HG03064 (cell line): Measurements from ENCODE around the gene BMF.

Source experiments
- ATAC-seq: cut with Tn5 transposase; IDR thresholded peaks from one replicate; pipeline ENCODE4 v1.9.1; 2021; ENCODE audit warnings: low read depth; ENCODE audit not compliant: unreplicated experiment

The BMF gene

DNA sequence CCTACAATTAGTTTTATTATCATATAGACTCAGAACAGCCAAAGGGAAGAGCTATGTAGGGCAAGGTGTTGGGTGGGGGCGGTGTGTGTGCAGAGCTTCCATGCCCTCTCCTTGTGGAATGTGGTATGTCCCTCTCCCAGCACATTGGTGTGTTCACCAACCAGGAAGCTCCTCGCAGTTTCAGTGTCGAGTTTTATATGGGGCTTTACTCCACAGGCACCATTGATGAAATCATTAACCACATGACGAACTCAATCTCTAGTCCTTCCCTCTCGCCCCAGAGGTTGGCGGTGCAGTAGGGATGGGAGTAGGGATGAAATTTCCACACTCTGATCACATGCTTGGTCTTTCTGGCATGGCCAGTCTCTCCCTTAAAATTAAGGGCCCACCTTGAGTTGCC is 56.1 kb downstream of the BMF start:
- no peak for ATAC-seq

DNA sequence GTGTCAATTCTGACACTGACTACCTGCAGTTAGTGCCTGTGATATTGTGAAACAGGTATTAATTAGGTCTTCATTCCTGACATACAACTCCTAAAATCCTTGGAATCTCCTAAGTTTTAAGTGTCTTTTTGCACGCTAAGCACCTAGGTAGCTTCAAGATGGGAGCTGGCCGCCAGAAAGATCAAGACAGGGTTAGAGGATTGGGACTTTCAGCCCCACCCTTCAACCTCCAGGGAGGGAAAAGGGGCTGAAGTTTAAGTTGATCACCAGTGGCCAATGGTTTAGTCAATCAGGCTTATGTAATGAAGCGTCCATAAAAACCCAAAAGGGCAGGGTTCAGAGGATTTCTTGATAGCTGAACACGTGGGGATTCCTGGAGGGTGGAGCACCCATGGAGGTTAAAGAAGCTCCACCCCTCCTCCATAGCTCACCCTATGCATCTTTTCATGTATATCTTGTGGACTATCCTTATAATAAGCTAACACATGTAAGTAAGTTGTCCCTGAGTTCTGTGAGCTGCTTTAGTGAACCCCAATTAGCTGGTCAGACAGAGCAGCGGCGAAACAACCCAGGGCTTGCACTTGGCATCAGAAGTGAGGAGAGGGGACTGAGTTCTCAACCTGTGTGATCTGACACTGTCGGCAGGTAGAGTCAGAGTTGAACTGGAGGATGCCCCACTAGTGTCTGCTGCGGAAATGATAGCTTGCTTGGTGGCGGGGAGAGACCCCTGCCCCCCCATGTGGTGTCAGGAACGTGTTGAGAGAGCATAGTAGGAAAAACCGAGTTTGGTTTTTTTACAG is 56.9 kb downstream of the BMF start:
- no peak for ATAC-seq

DNA sequence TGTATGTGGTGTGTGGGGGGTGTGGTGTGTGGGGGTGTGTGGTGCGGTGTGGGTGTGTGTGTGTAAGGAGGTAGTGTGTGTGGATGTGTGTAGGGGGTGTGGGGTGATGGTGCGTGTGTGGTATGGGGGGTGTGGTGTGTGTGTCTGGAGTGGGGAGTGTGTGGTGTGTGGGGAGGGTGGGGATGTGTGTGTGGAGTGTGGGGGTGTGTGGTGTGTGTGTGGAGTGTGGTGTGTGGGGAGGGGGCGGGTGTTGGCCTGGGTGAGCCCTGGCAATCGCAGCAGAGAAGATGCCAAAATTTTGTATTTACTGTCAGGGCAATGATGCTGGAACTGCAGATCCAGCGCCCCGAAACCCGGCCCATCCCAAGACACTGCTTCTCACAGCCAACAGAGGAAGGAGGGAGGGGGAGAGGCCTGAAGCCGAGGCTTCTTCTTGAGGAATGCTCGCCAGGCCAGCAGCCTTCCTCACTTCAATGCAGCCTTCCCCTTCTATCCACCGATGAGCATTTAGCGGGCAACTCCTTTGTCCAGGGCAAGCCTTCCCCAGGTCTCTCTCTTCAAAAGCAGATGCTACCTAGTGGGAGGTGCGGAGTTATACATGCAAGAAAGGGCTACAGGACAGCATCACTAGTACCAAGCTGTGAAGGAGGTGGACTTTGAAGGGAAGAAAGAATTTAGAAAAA is 57.8 kb downstream of the BMF start:
- no peak for ATAC-seq

DNA sequence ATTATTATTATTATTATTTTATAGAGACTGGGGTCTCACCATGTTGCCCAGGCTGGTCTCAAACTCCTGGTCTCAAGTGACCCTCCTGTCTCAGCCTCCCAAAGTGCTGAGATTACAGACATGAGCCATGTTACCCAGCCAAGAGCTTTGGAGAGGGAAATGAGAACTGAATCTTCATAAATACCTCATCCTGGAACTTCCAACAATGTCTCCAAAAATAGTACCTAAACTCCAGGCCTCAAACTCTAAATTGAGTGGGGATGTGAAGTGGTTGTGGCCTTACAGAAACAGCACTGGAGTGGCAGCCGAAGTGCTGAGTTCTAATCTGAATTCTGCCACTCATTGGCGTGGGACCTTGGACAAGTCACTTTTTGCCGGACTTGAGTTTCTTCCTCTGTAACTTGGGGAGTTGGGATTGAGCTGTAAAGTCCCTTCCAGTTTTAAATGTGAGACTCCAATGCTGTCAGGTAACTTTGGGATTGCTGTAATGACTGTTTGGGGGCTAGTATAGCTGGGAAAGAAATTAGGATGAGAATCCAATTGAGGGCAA is 59.7 kb downstream of the BMF start:
- no peak for ATAC-seq

DNA sequence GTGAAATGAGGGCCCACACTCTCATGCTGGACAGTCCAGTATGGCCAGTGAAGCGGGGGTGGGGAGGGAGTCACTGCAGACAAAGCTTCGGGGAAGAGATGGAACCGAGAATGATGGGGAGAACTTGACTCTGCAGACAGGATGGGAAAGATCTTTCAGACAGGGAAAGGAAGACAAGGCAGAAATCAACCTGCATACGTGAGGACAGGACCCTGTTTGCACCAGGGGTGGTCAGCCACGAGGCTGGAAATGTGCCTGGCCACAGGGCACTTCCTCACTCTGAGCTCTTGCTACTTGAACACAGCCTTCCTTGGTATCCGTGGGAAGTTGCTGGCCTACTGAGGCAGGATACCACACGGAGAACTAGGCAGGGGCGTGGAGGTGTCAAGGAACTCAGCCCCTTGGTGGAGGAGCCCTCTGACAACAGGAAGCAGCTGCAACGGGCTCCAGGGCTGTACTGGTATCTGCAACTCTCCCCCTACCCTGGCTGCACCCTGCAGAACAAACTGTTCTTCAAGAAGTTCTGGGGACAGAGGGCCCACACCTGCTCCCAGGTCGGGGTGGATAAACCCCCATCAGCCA is 60.4 kb downstream of the BMF start:
- ATAC-seq: no peak

DNA sequence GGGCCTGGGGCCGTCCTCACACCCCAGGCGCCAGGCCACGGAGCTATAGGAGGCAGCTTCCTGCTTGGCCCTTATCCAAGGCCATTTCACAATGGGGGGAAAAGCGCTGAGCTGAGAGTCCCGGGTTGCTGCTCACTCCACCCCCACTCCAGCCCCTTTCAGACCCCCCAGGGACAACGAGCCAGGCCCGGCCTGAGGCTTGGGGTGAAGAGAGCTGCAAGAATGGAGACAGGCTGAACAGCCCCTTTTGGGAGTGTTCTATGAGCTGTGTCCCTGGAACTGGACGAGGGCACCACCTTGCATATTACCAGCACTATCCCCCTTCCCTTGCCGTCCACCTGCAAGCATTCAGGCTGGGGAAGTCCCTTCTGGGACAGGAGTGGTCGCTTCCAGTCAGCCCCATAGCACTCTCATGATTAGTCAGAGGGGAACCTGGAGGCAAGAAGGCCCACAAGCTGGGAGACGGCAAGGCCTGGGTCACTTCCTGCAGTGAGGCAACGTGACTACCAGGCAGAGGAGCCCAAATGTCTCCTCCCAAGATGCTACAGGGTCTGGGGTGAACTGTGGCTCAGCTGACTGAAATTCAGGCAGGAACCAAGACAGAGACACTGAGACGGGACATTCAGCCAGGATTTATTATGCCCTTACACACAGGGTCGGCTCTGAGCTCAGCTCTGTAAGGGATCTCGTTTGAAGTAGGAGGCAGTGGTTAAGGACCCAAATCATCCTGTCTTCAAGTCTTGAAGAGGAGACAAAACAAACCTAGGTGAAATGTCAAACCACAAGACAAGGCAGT is 61.1 kb downstream of the BMF start:
- no peak for ATAC-seq

DNA sequence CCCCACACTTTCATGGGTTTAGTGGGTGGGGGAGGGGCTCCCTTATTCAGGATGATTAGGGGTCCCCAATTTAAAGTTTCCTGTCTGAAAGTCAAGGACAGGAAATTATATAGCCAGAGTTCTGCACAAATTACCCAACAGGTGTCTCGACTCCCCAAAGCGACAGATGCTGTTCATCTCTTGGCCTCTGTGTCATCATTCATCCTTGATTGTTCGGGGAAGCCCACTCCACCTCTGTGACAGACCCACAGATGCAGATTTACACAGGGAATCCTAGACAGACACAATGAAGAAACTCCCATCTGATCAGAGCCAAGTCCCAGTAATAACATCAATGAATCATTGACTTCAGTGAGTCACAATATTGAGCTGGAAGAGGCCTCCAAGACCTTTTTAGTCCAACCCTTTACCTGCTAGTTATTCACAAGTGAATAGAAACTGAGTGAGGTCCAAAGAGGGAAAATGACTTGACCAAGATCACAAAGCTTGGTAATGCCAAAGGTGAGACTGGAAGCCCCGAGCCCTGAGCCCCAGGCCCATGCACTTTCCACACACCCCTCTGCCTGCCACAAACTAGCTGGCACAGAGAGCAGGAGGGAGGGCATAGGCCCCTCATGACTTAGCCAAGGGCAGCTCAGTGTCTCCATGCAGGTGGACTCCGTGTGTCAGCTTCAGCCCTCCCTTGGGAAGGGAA is 61.8 kb downstream of the BMF start:
- ATAC-seq: no peak

DNA sequence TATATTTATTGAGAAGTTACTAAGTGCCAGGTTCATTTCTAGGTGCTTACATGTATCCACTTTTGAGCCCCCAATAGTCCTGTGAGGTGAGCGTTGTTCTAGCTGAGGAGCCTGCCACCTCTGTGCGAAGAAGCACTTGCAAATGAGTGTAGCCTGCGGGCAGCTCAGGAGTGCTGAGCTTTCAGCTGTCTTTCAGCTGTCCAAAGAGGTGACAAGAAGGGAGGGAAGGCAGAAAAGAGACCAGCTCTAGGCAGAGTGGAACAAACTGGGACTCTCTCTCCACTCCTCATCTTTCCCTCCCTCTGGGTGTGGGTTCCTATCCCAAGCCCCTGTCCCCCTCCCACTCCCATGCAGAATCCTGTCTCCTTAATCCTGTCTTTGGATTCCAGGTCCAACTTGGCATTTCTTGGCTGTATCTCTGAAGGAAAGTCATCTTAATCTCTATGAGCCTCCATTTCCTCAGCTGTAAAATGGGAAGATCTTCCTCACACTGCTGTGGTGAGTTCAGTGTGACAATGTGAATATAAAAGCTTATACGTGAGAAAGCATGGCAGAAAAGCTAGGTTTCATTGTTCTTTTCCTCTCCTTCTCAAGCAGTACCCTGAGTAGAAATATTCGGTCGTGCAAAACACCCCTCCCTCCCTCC is 63.0 kb downstream of the BMF start:
- ATAC-seq: no peak

DNA sequence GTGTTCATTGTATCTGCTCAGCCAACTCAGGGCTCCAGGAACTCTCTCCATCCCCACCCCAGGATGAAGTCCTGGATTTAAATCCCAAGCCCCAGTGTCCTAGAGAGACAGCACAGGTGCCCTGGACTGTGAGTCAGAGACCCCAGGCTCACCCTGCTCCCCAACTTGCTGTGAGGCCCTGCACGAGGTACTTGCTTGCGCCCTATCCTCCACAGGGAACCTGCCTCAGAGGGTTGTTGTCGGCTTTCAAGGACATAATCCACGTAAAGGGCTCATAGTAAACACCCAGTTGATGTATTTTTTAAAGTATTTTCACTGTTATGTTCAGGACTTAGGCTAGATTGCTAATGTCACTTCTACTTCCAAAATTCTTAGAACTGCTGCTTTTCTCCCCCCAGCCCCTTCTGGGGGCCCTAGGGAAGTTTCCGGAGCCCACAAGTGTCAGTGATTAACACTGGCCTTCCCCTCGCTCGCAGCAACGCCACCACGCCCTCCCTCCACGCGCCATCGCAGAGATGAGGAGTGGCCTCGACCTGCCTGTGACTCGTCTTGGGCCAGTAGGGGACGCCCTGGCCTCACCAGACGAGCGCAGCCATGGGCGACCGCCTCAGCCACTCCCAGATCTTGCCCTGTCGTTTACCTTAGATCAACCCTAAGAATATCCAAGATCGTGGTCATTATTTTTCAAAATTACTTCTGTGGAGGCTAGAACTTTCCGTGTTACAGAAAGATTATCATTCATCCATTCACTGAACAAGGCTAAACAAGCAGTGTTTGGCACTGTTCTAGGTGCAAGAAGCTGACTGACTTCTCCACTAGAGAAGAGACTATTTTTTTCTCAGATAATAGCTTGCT is 63.7 kb downstream of the BMF start:
- peak; percentile 71 for ATAC-seq

DNA sequence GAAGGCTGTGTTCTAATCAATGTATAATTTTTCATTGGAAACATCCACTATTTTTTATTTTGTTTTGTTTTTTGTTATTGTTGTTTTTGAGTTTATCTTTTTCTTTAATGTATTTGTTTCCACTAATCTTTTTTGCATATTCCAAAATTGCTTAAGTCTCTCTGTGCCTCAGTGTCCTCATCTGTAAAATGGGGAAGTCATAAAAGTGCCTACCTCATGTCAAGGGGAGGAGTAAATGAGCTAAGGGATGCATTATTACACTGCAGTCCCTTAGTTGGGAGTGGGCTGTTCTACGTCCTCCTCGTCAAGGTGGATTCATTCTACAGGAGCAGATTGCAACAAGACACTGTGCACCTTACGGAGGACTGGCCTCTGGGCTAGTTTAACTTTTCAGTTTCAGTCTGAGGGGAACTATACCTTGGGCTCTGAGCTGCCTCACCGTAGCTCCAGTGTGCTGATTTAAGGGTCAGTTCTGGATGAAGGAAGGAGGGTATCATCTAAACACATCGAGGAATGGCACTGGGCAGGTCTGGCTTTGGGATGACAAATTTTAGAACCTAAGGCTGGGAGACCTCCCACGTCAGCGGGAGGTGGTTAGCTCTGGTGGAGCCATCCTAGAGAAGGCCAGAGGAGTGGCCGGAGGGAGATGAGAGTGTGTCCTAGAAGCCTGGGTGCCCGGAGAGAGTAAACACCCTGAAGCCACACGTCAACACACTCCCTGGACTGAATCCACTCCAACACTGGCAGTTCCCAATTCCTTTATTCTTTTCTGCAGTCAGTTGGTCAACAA is 64.6 kb downstream of the BMF start:
- ATAC-seq: no peak

DNA sequence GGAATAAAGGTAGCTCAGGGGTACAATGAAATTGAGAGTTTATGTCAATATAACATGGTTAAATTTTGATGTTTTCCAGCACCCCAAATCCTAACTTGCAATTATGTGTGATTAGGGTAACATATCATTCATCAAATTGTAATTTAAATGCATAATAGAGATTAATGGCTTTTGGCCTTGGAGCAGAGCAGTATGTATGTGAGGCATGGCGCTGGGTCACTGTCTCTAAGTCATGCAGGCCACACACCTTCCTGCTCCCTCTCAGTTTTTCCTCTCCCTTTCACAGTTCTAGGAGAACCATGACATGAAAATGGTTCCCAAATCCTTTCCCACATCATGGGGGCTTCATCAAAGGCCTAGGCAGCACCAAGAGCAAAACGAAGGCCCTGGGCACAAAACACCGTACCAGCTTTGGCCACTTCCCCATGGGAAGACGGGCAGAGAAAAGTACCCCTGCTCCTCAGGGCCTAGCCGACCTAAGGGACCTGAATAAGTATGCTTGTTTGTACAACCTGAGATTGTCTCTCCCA is 65.8 kb downstream of the BMF start:
- no peak for ATAC-seq

DNA sequence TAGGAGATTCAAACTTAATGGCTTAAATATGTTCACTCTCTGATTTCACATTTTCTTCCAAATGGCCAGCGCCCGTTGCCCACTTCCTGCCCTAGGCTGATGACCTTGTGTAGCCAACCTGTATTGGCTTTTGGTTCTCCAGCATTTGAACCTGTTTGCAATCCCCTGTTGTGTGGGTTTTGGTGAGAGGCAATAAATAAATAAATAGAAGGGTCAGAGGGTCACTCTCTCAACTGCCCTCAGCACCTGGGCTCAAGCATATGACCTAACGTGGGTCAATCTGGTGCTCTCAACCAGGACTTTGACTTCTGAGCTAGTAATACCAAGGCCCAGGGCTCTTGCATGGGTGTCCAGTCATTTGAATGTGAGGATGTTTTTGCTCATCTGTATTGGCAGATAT is 67.9 kb downstream of the BMF start:
- ATAC-seq: no peak

DNA sequence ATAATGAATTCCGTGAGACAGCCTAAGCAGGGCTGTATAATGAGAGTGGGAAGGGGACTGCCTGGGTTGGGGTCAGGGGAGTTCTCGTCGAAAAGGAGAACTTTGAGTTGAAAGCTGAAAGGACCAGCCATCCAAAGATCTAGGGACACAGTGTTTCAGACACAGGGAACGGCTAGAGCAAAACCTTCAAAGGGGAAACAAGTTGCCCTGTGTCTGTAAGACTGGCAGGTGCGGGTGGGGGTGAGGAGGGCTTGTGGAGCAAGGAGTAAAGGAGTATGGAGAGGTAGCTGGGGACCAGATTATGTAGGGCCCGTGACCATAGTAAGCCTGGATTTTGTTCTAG is 68.4 kb downstream of the BMF start:
- ATAC-seq: no peak

DNA sequence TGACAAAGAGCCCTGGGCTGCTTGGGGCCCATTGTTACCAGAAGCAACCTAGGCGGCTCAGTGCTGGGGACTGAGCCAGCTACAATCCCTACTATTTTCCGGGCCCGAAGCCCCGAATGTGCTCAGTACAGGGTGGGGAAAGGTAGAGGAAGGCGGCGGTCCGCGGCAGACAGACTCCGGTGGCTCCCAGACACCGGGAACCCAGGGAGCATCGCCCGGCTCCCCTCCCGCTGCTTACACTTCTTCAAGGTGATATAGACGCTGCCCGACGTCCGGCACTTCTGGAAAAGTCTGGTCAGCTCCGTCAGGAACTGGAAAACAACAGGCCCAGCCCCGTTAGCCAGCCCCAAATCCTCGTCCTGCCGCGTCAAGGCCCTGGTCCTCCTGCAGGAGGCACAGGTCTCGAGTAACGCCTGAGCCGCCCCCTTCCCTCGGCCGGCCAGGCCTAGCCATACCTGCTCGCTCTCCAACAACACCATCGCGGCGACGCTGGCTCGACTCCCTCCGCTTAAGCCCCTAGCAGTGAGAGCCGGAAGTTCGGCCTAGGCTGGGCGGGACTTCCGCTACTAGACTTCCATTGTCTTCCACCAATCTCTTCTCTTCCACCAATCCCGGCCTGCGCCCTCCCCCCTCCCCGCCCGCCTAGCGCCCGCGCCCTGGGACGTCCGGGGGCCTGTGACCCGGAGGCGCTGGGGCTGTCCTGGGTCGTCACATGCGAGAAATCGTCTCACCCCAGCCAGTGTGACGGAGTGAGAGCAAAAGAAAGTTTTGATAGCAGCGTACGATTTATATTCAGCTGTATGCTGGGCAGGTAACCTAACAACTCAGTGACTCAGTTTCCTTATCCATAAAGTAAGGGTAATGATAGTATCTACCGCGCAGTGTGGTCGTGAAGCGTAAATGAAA is 69.8 kb downstream of the BMF start, which contains the start of gene SRP14:
SRP14 (minus strand) TSS at position 544 of the 906 bp plus-strand sequence; CDS start at position 479, 65 bp downstream.
- peak; percentile 87 for ATAC-seq

DNA sequence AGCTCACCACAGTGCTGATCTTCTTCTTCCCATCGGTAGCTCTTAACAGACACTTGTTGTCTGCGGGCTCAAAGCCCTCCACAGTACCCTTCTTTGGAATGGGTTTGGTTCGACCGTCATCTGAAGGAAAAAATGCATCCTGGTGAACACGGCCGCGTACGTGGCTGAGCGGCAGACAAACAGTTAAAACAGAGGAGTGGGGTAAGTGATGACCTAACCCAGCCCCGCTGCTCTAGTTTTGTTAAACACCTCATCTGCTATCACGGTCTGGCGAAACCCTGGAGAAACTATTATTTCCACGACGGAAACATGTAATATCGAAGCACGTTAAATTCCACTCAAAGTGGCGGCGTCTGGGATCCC is 70.4 kb downstream of the BMF start:
- no peak for ATAC-seq
